ENCODE measurements around the gene KRTAP8-1.

DNA sequence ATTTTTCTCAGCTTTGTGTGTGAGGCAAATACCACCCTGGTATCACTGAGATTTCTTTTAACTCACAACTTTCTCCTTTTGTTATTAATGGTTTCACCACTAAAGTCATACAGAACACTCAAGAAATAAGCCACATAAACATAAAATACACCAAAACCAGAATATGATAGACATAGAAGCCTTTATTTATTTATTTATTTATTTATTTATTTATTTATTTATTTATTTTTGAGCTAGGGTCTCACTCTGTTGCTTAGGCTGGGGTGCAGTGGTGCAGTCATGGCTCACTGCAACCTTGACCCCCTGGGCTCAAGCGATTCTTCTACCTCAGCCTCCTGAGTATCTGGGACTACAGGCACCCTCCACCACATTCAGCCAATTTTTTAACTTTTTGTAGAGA is 12.5 kb downstream of the KRTAP8-1 start:
- TF ChIP-seq, protein P1, sequence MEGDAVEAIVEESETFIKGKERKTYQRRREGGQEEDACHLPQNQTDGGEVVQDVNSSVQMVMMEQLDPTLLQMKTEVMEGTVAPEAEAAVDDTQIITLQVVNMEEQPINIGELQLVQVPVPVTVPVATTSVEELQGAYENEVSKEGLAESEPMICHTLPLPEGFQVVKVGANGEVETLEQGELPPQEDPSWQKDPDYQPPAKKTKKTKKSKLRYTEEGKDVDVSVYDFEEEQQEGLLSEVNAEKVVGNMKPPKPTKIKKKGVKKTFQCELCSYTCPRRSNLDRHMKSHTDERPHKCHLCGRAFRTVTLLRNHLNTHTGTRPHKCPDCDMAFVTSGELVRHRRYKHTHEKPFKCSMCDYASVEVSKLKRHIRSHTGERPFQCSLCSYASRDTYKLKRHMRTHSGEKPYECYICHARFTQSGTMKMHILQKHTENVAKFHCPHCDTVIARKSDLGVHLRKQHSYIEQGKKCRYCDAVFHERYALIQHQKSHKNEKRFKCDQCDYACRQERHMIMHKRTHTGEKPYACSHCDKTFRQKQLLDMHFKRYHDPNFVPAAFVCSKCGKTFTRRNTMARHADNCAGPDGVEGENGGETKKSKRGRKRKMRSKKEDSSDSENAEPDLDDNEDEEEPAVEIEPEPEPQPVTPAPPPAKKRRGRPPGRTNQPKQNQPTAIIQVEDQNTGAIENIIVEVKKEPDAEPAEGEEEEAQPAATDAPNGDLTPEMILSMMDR (IDR thresholded peaks at IDR 0.05) = no peak
- TF ChIP-seq E2F5 (CRISPR knock-in tag; IDR thresholded peaks at IDR 0.05) = no peak

All from WTC11 (cell line).